Umbilical cord (tissue), 2 donors: ENCODE measurements around the gene GZMM. TPM values are rescaled to one million over a fixed set of nuclear protein-coding genes. Genes with fewer than 3 reads are reported as not detected.

Source experiments
- DNase-seq: peaks from one replicate; pipeline ENCODE4 v3.0.0-alpha.2; 2015; ENCODE audit warnings: low spot score
- total RNA-seq: library from RNA; depleted of rRNA; stranded (reverse); fragments of >200 nt; gene quantifications from one replicate; pipeline ENCODE4 v1.2.3, GENCODE V29; 2014; ENCODE audit warnings: low replicate concordance; ENCODE audit not compliant: insufficient read depth

Gene GZMM
- total RNA-seq, 1 donor from 2014 or later, result not detected

DNA sequence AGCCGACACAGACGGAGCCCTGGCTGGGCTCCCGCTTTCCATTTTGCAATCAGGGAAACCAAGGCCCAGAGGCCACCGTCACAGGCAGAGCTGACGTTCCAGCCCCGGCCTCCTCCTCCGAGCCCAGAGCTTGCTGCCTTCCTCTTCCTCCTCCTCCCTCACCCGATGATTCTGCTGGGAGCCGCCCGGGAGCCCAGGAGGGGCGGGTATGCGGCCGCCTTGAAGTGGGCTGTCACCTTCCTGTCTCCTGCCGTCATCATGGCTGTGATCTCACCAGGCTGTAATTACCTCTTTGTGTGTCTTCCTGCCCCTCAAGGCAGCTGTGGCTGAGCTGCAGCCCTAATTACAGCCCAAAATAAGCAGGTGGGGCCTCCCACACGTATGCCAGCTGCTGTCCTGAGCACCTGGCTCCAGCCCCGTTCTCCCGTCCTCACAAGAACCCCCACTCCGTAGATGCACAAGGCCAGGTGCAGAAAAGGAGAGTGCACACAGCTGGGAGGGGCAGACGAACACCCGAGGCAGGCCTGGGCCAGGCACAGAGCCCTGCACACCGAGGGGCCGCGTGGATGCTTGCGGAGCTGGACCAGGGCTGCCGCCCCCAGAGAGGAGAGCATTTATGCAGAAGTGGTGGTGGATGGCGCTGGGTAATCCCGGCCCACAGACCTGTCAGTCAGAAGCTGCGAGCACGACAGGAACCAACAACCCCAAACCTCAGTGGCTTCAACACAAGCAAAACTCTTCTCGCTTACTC lies 32.6 kb upstream of the GZMM start:
- peak; percentile 71 for DNase-seq

GRCh38 chr19:512547-513365 lies 31.1 kb upstream of the GZMM start:
- DNase-seq, result peak; percentile 61

GRCh38 chr19:513368-514165 lies 30.3 kb upstream of the GZMM start:
- no peak for DNase-seq

GRCh38 chr19:514166-514663 lies 29.6 kb upstream of the GZMM start:
- DNase-seq, result no peak

DNA sequence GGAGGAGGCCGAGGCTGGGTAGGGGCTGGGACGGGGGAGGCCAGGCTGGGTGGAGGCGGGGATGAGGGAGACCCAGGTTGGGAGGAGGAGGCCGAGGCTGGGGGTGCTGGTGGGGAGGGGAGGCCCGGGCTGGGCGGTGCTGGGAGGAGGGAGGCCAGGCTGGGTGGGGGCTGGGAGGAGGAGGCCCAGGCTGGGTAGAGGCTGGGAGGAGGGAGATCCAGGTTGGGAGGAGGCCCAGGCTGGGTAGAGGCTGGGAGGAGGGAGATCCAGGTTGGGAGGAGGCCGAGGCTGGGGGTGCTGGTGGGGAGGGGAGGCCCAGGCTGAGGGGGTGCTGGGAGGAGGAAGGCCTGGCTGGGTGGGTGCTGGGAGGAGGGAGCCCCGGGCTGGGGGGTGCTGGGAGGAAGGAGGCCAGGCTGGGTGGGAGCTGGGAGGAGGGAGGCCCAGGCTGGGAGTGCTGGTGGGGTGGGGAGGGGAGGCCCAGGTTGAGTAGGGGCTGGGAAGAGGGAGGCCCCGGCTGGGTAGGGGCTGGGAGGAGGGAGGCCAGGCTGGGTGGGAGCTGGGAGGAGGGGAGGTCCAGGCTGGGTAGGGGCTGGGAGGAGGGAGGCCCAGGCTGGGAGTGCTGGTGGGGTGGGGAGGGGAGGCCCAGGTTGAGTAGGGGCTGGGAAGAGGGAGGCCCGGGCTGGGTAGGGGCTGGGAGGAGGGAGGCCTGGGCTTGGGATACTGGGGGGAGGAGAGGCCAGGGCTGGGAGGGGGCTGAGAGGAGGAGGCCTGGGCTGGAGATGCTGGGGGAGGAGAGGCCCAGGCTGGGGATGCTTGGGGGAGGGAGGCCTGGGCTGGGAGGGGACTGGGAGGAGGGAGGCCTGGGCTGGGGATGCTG lies 25.9 kb upstream of the GZMM start:
- DNase-seq, result peak; percentile 95

GRCh38 chr19:518598-519231 lies 25.1 kb upstream of the GZMM start:
- peak; percentile 37 for DNase-seq

DNA sequence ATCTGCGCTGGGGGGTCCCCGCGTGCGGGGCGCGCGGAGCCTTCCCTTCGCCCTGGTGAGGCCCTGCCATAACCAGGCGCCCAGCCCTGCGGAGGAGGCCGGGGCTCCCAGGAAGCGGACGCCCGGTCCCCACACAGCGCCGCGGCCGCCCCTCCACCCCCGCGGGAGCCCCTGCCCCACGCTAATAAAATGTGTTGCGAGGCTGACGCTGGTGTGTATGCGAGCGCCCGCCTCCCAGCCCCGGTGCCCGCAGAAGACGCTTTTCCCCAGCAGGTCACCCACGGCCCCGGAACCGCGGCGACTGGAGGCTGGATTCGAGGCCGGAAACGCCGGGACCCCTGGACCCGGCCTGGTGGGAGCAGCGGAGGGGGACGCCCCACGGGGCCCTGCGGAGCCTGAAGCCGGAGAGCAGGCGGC lies 24.4 kb upstream of the GZMM start:
- DNase-seq, result no peak

- DNase-seq, result no peak
Measured at GRCh38 chr19:522726-523125, 21.1 kb upstream of the GZMM start.

GRCh38 chr19:524062-524674 lies 19.7 kb upstream of the GZMM start:
- peak; percentile 30 for DNase-seq

GRCh38 chr19:525029-525428 lies 18.8 kb upstream of the GZMM start:
- DNase-seq, result no peak

DNA sequence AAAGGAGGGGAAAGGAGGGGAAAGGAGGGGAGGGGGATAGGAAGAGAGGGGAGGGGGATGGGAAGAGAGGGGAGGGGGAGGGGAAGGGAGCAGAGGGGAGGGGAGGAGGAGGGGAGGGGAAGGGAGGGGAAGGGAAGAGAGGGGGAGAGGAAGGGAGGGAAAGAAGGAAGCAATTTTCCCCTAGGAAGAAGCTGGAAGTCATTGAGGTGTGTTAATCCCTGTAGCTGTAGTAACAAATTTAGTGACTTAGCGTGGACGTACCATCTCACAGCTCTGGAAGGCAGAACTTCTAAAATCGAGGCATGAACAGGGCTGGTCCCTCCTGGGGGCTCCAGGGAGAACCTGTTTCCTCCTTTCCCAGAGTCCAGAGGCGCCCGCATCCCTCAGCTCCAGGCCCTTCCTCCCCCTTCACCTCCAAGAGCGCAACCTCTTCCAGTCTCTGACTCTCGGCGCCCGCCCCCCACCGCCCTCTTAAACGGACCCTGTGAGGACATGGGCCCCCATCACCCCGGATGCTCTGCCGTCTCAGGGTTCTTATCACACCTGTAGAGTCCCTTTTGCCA lies 17.9 kb upstream of the GZMM start:
- no peak for DNase-seq

DNA sequence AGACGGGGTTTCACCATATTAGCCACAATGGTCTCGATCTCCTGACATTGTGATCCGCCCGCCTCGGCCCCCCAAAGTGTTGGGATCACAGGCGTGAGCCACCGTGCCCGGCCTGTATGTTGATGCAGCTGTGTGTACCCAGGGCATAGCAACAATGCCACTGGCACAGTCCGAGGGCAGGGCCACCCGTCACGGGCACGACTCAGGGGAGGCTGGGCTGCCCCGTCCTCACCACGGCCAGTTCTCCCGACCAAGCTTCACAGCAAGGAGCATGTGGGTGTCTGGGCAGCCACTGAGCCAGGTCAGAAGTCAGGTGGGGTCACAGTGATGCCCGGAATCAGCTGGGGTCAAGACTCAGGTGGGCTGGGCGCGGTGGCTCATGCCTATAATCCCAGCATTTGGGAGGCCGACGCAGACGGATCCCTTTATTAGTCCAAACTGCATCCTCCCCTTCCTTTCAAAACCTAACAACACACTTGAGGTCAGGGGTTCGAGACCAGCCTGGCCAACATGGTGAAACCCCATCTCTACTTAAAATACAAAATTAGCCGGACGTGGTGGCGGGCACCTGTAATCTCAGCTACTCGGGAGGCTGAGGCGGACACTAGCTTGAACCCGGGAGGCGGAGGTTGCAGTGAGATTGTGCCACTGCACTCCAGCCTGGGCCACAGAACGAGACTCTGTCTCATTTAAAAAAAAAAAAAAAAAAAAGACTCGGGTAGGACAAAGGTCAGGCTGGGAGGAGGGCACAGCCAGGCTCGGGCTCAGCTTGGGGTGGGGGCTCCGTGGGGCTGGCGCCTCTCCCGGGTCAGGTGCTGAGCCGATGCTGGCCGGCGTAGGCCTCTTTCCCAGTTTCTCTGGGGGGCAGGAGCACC lies 13.5 kb upstream of the GZMM start:
- no peak for DNase-seq

GRCh38 chr19:531009-531752 lies 12.7 kb upstream of the GZMM start:
- DNase-seq, result peak; percentile 89

DNA sequence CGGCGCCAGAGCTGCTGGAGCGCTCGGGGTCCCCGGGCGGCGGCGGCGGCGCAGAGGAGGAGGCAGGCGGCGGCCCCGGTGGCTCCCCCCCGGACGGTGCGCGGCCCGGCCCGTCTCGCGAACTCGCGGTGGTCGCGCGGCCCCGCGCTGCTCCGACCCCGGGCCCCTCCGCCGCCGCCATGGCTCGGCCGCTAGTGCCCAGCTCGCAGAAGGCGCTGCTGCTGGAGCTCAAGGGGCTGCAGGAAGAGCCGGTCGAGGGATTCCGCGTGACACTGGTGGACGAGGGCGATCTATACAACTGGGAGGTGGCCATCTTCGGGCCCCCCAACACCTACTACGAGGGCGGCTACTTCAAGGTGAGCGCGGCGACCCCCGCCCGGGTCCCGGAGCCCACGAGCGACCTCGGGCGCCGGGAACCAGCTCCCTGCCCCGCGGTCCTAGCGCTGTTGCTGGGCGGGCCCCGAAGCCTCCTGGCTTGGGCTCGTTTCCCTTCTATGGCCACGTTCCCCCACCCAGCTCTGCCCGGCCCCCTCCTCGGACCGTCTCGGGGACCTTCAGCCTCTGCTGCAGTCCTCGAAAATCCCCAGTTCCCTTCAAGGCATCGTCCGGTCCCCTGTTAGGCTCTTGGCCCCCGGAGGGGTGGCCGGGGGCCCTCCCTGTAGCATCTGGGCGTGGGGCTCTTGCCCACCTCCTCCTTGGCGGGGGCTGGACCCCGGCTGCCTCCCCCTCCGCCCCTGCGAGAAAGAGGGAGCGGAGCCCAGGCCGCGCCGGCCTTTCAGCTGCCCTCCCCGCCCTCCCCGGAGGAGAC lies 11.9 kb upstream of the GZMM start, which contains the start of gene CDC34:
CDC34 (plus strand) TSS at position 8 of the 808 bp plus-strand sequence; CDS start at position 180, 172 bp downstream.
- DNase-seq, result peak; percentile 35

DNA sequence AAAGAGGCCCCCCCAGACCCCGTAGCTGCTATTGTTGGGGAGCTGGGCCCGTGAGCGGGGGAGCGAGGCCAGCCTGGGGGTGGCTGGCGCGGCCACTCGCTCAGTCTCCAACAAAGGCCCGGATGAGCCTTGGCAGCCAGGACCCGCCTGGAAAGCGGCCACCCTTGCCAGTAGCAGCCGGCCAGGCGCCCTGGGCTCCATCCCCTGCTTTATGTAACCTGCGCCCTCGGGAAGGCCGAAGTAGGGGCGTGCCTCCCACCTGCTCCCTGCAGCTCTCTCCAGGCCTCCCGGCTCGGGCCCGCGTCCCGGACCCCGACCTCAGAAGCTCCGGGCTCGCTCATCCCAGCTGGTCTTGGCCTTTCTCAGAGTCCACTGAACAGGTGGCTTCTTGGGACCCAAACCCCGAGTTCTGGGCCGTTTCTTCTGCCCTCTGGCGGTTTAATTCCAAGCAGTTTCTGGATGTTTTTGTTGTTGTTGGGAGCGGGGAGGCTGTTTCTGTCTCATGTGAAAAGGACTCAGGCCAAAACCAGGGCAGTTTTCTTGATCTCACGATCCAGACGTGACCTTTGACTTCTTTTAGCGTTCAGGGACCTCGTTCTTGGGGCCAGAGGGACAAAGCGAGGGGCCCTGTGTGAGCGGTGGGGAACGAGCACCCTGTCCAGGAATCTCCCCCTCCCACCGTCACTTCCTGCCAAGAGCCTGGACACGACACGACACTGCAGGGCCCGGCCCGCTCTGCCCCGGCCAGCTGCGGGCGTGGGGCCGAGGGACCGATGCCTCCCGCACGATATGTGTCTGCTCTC lies 11.1 kb upstream of the GZMM start:
- peak; percentile 76 for DNase-seq
